Measurements from ENCODE around the gene SH3BP4. TPM values are rescaled to one million over a fixed set of nuclear protein-coding genes. Genes with fewer than 3 reads are reported as not detected.

SH3BP4 gene
- total and polyA plus RNA-seq, 2 of the 8 experiments (the other 6 are each of a cell fraction or from before 2014, with no cell fraction given) = 28.3 to 35.4 TPM

DNA sequence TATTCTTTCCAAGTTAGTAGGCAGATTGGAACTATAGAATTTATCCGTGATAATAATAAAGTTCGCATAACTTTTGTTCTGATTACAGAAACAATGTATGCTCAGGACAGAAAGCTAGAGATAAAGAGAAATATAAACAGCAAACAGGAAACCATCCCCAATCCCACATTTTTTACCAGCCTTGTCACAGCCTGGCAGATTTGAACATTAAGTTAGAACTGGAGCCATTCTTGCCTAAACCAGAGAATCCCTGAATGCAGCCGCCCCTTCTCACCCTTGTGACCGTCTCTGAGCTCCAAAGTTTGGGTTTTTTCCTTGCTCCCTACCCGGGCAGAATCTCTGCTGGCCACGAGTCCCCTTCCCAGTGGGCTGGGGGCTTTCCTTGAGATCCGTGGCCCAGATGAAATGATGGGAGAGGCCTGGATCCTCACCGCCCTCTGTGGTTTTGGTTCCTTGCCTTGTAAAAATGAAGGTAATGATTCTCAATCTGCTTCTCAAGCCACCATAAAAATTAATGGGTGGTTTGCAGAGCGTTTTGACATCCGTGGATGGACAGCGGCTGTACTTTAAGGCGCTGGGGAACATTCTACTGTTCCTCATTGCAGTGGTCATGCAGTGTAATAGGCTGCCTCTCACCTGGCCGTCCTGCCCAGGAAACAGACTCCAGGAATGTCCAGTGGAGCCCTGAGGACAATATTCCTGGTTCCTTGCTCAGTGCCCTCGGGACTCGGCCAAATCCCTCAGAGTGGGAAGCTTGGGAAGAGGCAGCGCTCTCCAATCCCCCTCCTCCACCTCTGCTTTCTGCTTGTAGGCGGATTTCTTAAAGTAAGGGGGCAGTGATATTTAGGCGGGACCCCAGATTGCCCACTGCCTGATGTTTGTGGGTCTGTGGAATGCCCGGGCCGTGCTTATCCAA, 1.6 kb downstream of the SH3BP4 start:
- Histone ChIP-seq H3K4me1 (replicated peaks in 1 of 4; ENCODE audit: control insufficient read depth in 3 of 4, insufficient read depth in 4 of 4, low read length in 3 of 4) (peaks cover 19 to 33% (median 29%) of the 10 kb centered on the region in 4 experiments), H3K56ac (replicated peaks; ENCODE audit: insufficient read length, low read depth, low read length) (no peak overlapping the region), H3K27me3 (replicated peaks in 1 of 4; ENCODE audit: control insufficient read depth in 3 of 4, extremely low read depth in 1 of 4, insufficient read depth in 3 of 4, low read length in 3 of 4) (peaks cover 2 to 15% (median 11%) of the 10 kb centered on the region in 4 experiments), H2AK5ac (ENCODE audit: low read depth, low read length) (0 out of 2 replicates have a peak overlapping the region, but pooled peaks have one; percentile 69), H3K9me3 (ENCODE audit: insufficient read depth in 2 of 2, low read depth in 1 of 2, low read length in 1 of 2) (no peaks in the 10 kb centered on the region), H3K9ac (replicated peaks in 1 of 4; ENCODE audit: extremely low read depth in 1 of 4, low read depth in 3 of 4, low read length in 3 of 4) (peak overlapping the region; percentile 40 to 83 (median 55); a peak in 5 of 7 replicates), H4K8ac (ENCODE audit: extremely low read depth, insufficient read depth, low read length) (no peak overlapping the region; the same call in 1 of the 2 replicates), H3K79me1 (ENCODE audit: low read depth, low read length) (peaks cover 2% of the 10 kb centered on the region; the same call in 1 of the 2 replicates), H2BK15ac (ENCODE audit: low read length) (peak overlapping the region; percentile 72; the same call in 1 of the 2 replicates), H2BK12ac (ENCODE audit: low read depth, low read length) (peak overlapping the region; percentile 96; the same call in 1 of the 2 replicates), H3K27ac (ENCODE audit: low read depth, low read length) (no peak overlapping the region), H3K36me3 (ENCODE audit: control insufficient read depth in 2 of 4, insufficient read depth in 4 of 4, low read length in 3 of 4) (no peaks in the 10 kb centered on the region; a peak in 1 of 8 replicates), H4K5ac (ENCODE audit: insufficient read length, low read depth, low read length) (no peak overlapping the region), H2BK20ac (ENCODE audit: low read length) (no peak overlapping the region), H4K91ac (replicated peaks; ENCODE audit: insufficient read length, low read length) (no peak overlapping the region), H3K4me3 (ENCODE audit: extremely low read depth in 1 of 4, insufficient read depth in 2 of 4, low read depth in 3 of 4, low read length in 4 of 4) (peak overlapping the region; percentile 68 to 89 (median 74)), H4K20me1 (replicated peaks in 1 of 2; ENCODE audit: control insufficient read depth in 1 of 2, insufficient read depth in 2 of 2, low read length in 2 of 2) (peaks cover 3 to 7% of the 10 kb centered on the region in 2 experiments), H2BK120ac (replicated peaks; ENCODE audit: low read depth, low read length) (peak overlapping the region; percentile 60), H2BK5ac (ENCODE audit: low read depth, low read length) (no peak overlapping the region), H3K4me2 (ENCODE audit: insufficient read depth in 1 of 2, low read depth in 2 of 2, low read length in 2 of 2) (peak overlapping the region; percentile 76 to 82), H3K23me2 (ENCODE audit: low read depth, low read length) (peaks cover 18% of the 10 kb centered on the region), H3K4ac (replicated peaks; ENCODE audit: insufficient read length, low read depth, low read length) (peak overlapping the region; percentile 44), H3K79me2 (ENCODE audit: control insufficient read depth in 1 of 2, insufficient read depth in 2 of 2, low read length in 2 of 2) (peaks cover 33 to 53% of the 10 kb centered on the region in 2 experiments), H3K14ac (ENCODE audit: insufficient read length) (no peak overlapping the region), H2AFZ (ENCODE audit: low read length) (no peak overlapping the region), H3K18ac (ENCODE audit: extremely low read depth, low read length) (peak overlapping the region; percentile 68; the same call in 1 of the 2 replicates), H3K23ac (ENCODE audit: insufficient read length) (no peak overlapping the region)
- FAIRE-seq (no peak), DNase-seq (ENCODE audit: low read depth in 1 of 2, low spot score in 2 of 2) (no peak)
- TF ChIP-seq HDAC6 (IDR thresholded peaks at IDR 0.05; ENCODE audit: low read depth, low read length) = no peak
- no peak for TF ChIP-seq MAFK (IDR thresholded peaks at IDR 0.05; ENCODE audit: low read depth, low read length)
- peak; percentile 30 for TF ChIP-seq ASH2L (IDR thresholded peaks at IDR 0.05; ENCODE audit: low read length)
- no peak for TF ChIP-seq TAF1 (IDR thresholded peaks at IDR 0.05; ENCODE audit: low read depth, low read length)
- TF ChIP-seq NRF1 (IDR thresholded peaks at IDR 0.05; ENCODE audit: low read depth, low read length) = no peak
- WGBS, 2 experiments (ENCODE audit: extremely low coverage in 1 of 2, insufficient coverage in 1 of 2, insufficient read length in 1 of 2, insufficient replicate concordance in 2 of 2, low coverage in 1 of 2, low lambda C conversion rate in 2 of 2, missing lambda C conversion rate in 1 of 2) = 21% methylated on average over 20 of the region's 20 CpGs; no CpG with 5 or more reads in 1 of the 2 experiments
- ChIA-PET POLR2A (ENCODE audit: partially characterized antibody) (interaction anchor here (0.5 to 1.9 kb wide), 5 partner anchors 16 to 277 kb away, joined by 3 to 6 read pairs (median 3); no protein-coding TSS in a partner anchor), CTCF (ENCODE audit: partially characterized antibody) (interaction anchor here (0.9 to 1.5 kb wide), 5 partner anchors 44 to 350 kb away, joined by 3 to 5 read pairs (median 3); no protein-coding TSS in a partner anchor)
